Measurements from ENCODE around the gene RTL10.

DNA sequence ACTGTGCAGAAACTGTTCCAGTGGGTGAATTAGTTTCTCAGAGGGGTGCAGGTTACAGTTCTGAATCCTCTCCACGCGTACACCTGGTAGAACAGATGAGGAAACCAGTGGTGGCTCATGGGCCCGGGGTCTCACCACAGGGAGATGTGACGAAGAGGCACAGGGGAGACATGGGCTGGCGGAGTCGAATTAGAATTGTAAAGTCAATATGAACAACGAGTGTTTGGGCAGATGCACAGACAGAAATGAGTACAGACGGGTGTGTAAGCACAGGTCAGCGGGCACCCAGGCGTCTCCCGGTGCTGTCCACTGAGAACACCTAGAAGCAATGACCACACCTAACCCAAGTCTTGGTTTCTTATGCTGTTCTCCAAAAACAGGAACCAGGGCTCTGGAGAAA lies 41.8 kb downstream of the RTL10 start:
- TF ChIP-seq, protein P1, sequence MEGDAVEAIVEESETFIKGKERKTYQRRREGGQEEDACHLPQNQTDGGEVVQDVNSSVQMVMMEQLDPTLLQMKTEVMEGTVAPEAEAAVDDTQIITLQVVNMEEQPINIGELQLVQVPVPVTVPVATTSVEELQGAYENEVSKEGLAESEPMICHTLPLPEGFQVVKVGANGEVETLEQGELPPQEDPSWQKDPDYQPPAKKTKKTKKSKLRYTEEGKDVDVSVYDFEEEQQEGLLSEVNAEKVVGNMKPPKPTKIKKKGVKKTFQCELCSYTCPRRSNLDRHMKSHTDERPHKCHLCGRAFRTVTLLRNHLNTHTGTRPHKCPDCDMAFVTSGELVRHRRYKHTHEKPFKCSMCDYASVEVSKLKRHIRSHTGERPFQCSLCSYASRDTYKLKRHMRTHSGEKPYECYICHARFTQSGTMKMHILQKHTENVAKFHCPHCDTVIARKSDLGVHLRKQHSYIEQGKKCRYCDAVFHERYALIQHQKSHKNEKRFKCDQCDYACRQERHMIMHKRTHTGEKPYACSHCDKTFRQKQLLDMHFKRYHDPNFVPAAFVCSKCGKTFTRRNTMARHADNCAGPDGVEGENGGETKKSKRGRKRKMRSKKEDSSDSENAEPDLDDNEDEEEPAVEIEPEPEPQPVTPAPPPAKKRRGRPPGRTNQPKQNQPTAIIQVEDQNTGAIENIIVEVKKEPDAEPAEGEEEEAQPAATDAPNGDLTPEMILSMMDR (IDR thresholded peaks at IDR 0.05; ENCODE audit: insufficient read depth, low read length, poor library complexity, severe bottlenecking): no peak
- no peak for TF ChIP-seq EZH2phosphoT487 (conservative IDR thresholded peaks at IDR 0.05; ENCODE audit: low read length)
